NOMO-1 treated with dmso at 0.1 percent for 144 hours (cell line): ENCODE data around the gene TFPI.
"Not testable (repeated sequence)": the region's sequence is repeated elsewhere in the genome, so short reads cannot be mapped to it uniquely, and the experiment has no call there.

Source experiments
- DNase-seq: peaks from one replicate; lab custom pipeline; 2025; ENCODE audit not compliant: unreplicated experiment; lab: John Stamatoyannopoulos, UW

The TFPI gene

DNA sequence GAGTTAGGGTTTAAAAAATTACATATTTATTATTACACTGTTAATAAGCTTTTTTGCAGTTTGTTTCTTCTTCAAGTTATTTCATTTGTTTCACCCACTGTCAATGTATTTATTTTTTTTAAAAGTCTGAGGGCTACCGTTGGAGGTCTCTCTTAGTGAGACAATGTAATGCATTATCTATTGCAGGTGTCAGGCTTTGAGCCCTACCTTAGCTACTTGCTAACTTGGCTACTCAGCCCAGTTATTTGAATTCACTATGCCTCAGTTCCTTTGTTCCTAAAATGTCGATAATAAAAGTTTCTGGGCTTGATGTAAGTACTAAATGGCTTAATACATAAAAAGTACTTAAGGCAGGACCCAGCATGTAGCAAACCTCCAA lies 458 bp upstream of the TFPI start:
- DNase-seq: no peak

GRCh38 chr2:187552828-187553681 lies 1.2 kb downstream of the TFPI start:
- no peak for DNase-seq

DNA sequence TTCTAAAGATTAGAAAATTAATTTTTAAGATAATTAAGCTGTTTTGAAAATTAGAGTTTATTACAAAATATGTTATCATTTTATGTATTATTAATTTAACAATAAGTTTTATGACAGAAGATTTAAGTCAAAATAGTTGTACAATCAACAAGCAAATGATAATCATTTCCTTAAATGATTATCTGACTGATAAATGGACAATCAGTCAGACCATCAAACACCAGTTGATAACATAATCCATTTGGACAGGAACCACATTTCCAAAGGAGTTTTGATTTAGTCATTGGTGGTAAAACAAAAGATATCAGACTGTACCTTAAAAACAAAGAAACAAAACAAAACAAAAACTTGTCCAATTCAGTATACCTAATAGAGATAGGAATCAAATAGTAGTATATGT lies 1.9 kb downstream of the TFPI start:
- DNase-seq: no peak

DNA sequence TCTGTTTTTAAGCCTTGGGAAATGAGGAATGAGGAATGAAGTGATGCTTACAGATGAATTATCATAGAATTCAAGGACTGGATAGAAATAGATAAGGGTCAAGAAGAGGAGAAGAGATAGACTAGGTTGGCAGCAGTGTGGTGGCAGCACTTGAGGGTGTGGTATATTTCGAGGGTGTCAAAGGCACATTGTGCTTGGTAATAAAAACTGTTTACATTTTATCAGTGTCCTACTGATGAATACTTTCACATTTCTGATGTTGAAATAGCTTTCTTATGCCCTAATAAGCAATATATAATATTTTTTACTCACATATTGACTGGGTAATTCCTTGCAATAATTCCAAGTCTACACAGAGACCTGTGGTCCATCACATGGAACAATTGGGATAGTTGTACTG lies 3.4 kb downstream of the TFPI start:
- DNase-seq: no peak

DNA sequence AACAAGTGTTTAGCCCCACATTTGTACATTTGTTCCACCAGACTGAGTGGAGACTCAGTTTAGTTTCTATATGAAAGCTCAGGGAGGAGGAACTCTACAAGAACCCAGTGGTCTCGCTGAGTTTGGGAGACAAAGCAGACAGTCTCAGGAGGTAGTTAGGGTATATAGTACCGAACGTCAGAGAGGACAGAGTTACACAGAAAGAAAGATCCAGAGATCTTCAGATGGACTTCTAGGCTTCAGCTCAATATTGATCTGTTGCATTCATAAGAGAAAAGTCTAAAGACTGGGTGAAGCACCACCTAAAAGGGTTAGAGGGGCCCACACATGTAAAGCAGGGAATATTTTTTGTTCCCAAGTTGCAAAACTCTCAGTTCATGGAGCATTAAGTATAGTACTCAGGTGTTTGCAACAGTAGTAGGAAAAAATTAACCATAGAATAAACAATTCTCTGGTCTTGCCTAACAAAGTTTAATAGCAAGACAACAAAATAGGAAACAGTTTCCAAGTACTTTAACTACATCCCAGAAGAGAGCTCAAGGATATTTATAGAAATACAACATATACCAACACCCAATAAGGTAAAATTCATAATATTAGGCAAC lies 4.2 kb downstream of the TFPI start:
- DNase-seq: no peak

DNA sequence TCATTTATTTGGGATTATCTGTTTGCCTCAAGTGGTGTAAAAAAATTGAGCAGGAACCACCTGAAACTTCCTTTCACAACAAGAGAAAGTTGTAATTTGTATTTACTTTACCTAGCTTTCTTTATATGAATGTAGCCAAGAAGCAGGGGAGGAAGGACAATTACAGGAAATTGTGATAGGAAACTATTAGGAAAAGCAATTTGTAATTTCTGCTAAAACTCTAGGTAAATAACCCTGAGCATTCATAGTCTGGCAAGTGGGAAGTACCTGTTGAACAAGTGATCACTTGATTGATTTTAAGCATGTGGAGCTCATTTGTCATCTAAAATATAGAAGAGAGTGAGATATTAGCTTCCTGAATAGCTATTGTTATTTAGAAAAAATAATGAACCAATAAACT lies 5.0 kb downstream of the TFPI start:
- DNase-seq: no peak

GRCh38 chr2:187548656-187549055 lies 5.6 kb downstream of the TFPI start:
- DNase-seq: no peak

GRCh38 chr2:187547353-187547979 lies 6.8 kb downstream of the TFPI start:
- DNase-seq: no peak

- no peak for DNase-seq
These were observed 7.4 kb downstream of the TFPI start for GRCh38 chr2:187546762-187547333.

DNA sequence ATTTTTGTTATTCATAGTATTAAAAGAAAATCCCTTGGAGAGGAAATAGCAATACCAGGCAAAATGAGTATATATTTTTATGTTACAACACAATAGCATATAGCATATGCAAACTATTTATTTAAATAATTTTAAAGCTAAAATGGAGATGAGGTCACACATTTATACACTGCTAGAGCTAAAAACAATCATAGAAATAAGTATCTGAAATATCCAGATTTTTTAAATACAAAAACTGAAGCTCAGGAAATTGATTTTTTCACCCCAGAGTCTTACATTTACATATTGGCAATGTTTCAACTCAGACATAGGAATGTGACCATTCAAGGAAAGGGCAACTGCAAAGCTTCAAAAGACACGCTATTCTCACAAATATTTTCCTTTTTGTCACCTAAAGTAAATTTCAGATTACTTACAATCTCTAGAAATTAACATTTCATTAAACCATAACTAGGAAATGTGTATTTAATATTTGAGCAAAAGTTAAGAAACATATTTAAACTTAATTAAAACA lies 8.9 kb downstream of the TFPI start:
- no peak for DNase-seq

GRCh38 chr2:187544371-187545080 lies 9.7 kb downstream of the TFPI start:
- no peak for DNase-seq

DNA sequence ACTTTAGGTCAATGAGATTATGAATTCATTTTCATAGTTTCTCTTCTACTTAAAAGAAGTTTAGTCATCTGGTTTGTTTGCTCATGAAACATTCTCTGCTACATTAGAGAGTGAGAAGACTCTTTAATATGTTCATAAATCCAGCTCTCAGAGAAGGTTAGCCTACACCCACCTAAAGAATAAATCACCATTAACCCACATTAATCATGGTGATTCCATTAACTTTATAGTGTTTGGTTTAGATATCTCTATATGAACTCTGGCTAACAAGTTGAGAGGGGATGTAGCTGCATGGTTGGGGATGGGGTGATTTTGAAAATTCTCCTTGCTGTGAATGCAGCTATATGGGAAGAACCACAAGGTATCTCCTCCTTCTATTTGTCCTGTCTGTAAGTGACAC lies 10.7 kb downstream of the TFPI start:
- no peak for DNase-seq

DNA sequence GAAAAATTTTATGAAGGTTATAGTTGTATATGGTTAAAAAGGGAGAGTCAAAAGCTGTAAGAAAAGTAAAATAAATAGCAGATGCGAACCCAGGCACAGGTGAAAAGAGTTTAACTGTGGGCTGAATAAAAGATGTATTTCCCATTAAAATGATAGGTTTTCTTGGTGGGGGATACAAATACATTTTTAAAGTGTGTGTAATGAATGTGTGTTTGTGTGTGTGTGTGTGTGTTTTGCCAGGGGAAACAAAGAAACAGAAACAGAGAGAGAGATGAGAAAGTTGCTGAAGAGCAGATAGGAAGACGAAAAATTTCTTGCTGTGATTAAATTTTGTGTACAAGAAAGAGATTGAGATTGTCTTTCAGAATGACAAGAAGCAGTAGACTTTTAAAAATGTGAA lies 12.1 kb downstream of the TFPI start:
- no peak for DNase-seq

DNA sequence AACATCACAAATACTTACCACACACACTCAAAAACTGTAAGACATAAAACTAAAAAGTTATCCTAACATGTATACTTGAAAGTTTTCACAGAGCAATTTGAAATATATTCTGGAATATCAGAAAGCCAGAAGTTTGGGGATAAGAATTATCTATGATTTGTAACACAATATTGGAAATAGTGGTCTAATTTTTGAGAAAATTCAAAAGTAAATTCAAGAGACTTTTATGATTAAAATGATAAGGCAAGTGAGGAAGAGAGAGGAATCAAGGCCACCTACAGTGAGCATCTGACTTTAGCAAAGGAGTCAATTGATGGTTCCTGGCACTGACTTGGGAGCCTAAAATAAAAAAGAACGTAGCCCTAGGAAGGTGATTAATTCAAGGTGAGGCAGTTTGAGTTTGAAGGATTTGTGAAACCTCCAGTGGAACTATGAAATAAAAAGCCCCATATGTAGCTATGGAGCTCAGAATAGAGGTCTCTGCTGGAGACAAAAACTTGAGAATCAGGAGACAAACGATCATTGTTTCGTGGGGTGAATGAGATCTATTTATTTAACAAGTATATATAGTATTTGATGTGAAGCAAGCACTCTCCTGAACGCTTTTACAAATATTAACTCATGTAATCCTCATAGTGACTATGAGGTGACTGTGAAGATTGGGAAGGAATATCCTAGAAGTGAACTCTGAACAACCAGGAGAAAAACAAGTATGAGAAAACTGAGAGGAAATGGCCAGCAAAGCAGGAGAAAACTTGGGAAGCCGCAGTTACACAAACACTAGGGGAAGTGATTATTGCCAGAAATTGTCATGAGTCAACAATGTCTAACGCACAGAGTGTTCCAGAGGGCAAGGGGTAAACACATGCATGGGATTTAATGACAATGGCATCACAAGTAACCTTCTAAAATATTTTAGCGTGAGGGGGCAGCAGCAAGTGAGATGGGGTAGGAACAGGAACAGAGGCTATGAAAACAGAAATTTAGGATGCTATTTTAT lies 12.8 kb downstream of the TFPI start:
- no peak for DNase-seq

DNA sequence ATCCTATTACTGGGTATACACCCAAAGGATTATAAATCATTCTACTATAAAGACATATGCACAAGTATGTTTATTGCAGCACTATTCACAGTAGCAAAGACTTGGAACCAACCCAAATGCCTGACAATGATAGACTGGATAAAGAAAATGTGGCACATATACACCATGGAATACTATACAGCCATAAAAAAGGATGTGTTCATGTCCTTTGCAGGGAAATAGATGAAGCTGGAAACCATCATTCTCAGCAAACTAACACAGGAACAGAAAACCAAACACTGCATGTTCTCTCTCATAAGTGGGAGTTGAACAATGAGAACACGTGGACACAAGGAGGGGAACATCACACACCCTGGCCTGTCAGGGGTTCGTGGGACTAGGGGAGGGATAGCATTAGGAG lies 16.0 kb downstream of the TFPI start:
- DNase-seq: not testable (repeated sequence)

- DNase-seq: not testable (repeated sequence)
These were observed 18.9 kb downstream of the TFPI start for GRCh38 chr2:187535381-187535780.

- DNase-seq: no peak
These were observed 21.7 kb downstream of the TFPI start for GRCh38 chr2:187532333-187533120.

GRCh38 chr2:187529977-187530721 lies 24.1 kb downstream of the TFPI start:
- no peak for DNase-seq
